GM18511 (cell line): ENCODE results near the gene TPCN2.
"Not testable (repeated sequence)": the region's sequence is repeated elsewhere in the genome, so short reads cannot be mapped to it uniquely, and the experiment has no call there.

ENCODE experiments used
- ATAC-seq: cut with Tn5 transposase; IDR thresholded peaks from one replicate; pipeline ENCODE4 v1.9.1; 2021; ENCODE audit warnings: mild to moderate bottlenecking, moderate library complexity; ENCODE audit not compliant: unreplicated experiment

Gene TPCN2

DNA sequence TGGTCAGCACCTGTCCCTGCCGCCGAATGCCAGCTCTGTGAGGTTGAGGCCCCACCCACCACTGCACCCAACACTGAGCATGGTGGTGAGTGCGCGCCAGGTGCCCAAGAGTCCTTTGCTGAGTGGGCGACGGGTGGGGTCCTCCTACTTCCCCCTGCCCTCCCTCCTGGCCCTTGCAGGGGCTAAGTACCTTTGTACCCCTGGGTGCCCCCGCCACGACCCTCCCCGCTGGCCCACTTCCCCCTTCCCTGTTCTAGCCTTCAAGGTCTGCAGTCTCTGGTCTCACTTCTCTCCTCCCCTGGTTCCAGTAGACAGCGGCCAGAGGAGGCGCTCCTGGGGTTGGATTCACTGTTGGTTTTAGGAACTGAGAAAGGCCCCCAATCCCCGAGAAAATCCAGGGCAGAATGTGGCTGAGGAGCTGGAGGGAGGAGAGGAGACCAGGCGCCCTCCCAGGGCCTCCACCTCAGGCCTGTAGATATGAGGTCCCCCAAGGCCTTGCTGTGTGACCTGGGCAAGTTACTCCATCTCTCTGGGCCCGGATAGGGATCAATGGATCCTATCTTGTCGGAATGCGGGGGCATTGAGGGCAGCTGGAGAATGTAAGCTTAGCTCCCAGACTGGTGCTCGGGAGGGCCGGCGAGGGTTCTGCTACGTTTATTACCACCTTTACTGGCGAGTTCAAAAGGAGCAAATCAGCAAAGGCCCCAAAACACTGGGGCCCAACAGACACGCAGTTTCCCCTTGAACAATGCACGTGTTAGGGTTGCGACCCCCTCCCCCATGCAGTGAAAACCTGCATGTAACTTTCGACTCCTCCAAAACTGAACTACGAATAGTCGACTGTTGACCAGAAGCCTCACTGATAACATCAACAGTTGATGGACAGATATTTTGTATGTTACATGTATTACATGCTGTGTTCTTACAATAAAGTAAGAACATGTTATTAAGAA, 75.1 kb downstream of the TPCN2 start:
- ATAC-seq, result no peak

DNA sequence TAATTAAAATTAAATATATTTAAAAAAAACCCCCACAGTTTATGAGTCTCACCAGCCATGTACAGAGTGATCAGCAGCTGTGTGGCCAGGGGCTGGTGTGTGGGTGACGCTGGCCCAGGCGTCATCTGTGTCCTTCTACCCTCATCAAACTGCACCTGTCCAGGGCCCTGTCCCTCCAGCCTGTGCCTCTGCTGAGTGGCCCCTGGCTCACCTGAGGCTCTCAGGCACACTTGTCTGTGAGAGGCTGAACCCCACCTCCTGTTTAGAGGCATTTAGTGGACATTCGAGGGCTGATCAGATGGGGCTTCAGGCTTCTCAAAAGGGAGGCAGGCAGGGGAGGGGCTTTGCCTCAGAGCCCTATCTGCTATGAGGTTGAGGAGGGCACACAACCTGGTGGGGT, 77.1 kb downstream of the TPCN2 start:
- no peak for ATAC-seq

DNA sequence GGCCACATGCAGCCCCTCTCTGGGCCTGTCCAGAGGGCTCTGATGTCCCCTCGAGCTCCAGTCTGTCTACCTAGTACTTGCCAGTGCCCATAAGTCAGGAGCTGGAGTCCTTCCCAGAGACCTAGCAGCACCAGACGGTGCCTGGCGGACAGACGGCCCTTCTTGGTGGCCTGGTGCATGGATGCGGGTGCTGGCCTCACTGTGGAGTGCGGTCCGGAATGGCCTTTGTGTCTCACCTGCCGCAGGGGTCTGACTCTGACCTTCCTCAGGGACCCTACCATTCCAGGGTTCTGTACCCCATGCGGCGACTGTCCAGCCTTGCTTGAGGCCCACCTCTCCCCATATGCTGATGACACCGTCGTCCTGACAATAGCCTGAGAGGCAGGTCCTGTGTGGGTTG, 77.6 kb downstream of the TPCN2 start:
- no peak for ATAC-seq

DNA sequence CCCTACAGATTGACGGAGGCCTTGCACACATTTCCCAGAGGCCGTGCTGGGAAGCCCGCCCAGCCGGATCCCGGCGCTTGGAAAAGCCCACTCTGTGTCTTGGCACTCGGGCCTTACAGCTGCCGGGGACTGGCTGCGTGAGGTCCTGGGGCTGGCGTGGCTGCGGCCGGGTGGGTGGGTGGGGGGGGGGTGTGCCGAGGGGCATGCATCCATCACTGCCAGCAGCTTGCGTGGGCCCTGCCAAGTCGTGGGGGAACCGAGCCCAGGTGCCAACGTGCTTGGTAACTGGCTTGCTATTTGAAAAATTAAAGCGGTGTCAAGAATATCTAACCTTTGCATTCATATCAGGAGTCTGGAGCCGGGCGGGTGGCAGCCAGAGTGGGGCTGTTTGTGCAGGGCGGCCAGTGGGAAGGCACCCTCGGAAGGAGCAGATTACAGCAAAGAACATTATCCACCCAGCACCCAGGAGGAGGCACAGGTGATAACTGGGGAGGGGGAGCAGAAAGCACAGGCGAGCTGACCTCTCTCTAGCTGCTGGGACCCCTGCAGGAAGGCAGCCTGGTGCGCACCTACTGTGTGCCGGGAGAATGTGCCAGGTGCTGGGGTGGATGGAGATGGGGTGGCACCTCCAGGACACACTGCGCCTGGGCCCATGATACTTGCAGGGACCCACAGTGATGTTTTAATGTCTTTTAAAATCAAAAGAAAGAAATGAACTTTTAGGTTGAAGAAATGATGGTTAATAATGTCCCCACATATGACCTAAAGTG, 78.5 kb downstream of the TPCN2 start:
- no peak for ATAC-seq

DNA sequence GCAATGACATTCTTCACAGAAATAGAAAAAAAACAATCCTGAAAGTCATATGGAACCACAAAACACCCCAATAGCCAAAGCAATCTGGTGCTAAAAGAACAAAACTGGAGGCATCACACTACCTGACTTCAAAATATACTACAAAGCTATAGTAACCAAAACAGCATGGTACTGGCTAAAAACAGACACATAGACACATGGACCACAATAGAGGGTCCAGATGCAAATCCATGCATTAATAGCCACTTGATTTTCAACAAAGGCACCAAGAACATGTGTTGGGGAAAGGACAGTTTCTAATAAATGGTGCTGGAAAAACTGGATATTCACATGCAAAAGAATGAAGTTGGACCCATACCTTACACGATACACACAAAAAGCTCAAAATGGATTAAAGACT, 79.2 kb downstream of the TPCN2 start:
- ATAC-seq, result no peak

DNA sequence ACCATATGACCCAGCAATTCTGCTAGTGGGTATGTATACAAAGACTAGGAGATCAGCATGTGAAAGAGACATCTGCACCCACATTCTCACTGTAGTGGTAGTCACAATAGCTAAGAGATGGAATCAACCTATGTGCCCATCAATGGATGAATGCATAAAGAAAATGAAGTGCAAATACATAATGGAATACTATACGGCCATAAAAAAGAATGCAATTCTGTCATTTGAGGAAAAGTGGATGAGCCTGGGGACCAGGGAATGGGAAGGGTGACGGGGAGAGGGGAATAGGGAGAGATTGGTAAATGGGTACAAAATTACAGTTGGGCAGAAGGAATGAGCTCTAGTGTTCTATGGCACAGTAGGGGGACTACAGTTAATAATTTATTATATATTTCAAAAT, 80.3 kb downstream of the TPCN2 start:
- ATAC-seq, result no peak

DNA sequence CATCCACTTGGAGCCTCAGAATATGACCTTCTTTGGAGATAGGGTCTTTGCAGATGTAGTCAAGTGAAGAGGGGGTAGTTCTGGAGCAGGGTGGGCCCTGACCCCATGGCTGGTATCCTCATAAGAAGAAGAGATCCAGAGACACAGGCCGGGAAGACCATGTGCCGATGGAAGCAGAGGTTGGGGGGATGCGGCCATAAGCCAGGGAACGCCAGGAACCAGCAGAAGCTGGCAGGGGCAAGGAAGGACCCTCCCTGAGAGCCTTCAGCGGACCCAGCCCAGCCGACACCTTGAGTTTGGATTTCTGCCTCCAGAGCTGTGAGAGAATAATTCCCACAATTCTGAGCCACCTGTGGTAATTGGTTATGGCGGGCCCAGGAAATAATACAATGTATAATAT, 80.9 kb downstream of the TPCN2 start:
- no peak for ATAC-seq

DNA sequence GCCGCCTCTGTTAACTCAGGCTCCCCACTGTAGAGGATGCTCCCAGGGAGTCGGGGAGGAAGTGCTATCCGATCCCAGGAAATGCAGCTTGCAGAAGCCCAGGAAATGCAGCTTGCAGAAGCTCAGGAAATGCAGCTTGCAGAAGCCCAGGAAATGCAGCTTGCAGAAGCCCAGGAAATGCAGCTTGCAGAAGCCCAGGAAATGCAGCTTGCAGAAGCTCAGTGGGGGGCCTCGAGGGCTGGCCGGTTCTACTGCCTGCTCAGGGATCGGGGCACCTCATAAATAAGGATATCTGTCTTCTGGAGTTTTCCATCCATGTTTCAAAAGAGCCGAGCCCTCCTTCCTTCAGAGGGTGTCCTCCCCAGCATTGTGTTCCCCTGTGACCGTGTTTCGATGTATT, 81.9 kb downstream of the TPCN2 start:
- no peak for ATAC-seq

DNA sequence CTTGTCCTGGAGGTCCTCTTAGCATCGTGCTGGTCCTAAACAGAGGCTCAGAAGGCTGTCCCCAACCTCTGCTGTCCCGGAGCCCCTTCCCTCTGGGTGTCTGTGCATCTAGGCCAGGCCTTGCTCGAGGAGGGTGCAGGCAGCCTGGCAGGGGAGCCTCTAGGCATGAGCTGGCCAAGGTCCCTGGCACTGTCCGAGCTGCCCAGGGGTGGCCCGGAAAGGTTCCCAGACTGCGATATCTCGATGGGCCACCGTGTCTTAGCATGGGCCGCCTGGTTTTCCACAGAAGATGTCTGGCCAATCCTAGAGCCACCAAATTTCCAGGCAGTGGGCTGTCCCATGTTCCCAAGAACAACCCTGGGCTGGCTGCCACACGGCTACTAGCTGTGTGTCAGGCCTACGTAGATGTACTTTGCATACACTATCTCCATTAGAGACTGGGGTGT, 82.4 kb downstream of the TPCN2 start:
- no peak for ATAC-seq

DNA sequence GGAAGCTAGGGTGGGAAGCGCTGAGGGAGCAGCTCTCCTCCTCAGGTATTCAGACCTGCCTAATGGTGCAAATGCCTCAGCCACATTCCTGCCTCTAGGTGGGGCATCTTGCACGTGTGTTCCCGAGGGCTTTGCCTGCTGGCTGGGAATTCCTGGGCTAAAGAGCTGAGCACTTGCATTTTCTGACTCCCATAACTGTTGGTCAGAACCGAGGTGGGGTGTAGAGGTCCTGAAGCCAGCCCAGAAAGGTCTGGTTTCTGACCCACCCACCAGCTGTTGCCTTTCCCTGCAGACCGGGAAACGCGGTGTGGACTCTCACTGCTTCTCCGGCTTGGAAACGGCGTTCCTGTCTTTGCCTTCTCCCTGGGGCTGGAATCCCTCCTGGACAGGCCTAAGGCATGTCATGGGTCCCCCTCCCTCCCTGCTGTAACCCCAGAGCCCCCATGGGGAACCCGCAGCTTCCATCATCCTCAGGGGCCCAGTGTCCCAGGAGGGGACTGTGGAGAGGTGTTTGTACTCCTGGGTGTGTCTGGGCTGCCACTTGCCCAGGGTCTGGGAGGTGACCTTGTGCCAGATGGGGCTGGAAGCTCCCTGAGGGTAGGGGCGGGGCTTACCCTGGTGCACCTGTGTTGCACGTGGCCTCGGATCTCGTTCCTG, 83.0 kb downstream of the TPCN2 start:
- ATAC-seq, result no peak

DNA sequence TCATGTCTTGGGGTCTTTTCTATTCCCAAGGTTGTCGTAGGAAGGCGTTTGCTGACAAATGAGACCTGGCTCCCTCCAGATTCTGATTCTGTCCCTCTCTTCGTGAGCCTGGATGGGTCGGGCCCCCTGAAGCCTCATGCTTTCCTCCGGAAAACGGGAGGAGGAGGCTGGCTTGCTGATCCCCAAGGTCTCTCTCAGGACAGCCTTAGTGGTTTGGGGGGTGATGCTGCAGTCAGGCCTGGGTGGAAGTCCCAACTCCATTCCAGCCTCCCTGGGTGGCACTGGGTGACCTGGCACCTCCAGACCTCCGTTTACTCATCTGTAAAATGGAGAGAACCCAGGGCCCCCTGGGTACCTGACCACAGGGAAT, 83.6 kb downstream of the TPCN2 start:
- ATAC-seq, result no peak

DNA sequence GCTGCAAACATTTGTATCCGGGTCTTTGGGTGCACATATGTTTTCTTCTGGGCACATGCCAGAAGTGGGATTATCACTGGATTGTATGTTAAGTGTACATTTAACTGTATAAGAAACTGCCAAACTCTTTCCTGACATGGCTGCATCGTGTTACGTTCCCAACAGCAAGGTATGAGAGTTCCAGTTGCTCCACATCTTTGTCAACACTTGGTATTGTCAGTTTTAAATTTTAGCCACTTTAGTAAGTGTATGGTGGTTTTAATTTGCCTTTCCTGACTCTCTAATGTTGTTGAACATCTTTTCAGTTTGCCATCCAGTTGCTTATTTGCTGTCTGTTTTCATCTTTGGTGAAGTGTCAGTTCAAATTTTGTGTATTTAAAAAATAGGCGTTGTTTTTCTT, 84.5 kb downstream of the TPCN2 start:
- ATAC-seq, result no peak

DNA sequence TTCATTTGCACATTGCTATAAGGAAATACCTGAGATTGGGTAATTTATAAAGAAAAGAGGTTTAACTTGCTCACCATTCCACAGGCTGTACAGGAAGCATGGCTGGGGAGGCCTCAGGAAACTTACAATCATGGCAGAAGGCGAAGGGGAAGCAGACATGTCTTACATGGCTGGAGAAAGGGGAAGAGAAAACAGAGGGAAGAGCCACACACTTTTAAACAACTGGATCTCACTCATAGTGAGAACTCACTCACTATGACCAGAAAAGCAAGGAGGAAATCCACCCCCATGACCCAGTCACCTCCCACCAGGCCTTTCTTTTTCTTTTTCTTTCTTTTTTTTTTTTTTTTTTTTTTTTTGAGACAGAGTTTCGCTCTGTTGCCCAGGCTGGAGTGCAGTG, 85.5 kb downstream of the TPCN2 start:
- ATAC-seq, result not testable (repeated sequence)

DNA sequence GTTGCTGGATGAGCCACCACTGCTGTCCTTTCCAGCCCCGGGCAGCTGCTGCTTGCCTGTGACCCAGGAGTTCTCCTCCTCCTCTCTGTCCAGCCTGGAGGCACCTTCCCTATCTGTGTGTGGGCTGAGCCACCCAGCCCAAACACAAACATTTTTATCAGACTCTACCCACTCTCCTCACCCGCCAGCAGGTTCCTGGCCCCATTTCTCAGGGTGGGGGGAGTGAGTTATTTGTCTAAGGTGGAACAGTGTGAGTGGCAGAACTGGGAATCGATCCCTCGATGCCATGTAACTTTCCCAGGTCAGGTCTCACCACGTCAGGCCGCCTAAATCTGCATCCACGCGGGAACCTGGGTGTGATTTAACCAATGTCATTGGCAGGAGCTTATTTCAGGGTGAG, 86.2 kb downstream of the TPCN2 start:
- no peak for ATAC-seq

DNA sequence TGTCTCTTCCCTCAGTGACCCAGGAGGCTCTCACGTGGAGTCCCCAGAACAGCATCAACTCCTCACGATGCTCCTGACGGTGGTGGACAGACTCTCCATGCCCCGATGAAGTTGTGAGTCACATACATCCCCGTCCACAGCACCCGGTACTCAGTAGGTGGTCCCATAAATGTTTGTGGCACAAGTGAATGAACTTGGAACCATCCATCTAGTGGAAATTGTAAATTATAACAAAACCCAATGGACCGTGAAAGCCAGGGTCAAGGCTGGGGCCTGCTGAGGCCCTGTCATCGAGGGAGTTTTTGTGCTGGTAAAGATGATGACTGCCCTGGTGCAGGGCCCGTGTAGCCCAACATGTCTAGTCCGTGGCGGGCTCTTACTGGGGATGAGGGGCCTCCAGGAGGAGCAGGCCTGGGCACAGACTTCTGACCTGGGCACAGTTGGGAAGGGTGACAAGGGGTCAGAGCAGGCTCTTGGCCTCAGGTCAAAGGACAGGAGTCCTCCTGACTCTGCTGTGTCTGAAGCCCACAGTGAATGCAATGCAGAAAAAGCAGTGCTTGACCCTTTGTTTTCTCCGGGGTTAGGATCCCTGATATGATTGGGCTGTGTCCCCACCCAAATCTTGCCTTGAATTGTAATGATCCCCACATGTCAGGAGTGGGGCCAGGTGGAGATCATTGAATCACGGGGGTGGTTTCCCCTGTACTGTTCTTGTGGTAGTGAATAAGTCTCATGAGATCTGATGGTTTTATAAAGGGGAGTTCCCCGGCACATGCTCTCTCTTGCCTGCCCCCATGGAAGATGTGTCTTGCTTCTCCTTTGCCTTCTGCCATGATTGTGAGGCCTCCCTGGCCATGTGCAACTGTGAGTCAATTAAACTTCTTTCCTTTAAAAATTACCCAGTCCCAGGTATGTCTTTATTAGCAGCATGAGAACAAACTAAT, 87.0 kb downstream of the TPCN2 start:
- ATAC-seq, result no peak

DNA sequence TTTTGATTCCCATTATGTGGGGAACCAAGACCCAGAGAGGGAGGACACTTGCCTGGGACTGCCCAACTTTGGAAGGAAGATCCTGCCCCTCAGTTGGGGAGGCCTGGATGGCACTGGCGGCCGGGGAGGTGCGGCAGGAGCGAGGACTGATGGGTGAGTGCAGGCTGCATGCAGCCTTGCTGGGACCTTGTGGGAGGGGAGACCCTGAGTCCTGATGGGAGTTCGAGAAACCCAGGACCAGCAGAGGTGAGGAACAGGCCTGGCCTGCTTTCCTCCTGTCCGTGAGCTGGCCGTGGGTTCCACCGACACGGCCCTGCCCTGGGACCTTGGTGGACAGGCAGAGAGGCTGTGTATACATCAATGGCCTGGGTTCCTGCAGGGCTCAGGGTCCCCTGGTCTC, 87.7 kb downstream of the TPCN2 start:
- ATAC-seq, result no peak

DNA sequence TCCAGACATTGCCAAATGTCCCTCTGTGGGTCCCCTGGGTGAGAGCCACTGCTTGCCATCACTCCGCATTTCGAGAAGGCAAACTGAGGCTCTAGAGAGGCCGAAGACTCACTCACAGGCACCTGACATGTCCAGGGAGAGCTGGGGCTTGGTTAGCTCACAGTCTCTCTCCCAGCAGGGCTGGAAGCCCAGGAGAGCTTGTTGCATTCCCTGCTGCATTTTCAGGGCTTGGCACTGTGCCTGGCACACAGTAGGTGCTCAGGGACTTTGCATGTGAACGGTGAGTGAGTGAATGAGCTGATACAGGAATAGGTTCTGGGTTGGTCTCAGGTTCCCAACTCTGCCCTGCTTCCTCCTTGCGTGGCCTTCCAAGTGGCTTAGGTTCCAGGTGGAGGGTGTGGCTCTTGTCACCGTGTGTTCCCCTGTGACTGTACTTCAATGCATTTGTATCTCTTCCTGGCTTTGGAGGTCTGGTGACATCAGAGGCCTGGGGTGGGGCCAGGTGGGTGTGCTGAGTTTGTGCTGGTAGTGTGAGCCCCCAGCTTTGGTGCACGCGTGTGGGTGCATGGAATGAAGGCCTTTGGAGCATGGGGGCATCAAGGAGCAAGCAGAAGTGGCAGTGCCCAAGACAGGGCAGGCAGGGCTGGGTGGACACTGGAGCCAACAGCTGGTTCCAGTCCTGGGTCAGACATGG, 88.6 kb downstream of the TPCN2 start:
- no peak for ATAC-seq

DNA sequence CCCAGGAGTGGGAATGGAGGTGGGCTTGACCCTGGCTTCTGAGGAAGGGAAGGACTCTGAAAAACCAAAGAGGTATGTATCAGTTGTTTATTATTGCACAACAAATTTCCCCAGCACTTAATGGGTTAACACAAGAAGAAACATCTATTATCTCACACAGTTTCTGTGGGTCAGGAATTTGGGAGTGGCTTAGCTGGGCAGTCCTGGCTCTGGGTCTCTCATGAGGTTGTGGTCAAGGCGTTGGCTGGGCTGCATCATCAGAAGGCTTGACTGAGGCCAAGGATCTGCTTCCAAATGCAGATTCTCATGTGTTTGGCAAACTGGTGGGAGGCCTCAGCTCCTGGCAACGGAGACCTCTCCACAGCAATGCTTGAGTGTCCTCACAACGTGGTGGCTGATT, 89.5 kb downstream of the TPCN2 start:
- no peak for ATAC-seq

DNA sequence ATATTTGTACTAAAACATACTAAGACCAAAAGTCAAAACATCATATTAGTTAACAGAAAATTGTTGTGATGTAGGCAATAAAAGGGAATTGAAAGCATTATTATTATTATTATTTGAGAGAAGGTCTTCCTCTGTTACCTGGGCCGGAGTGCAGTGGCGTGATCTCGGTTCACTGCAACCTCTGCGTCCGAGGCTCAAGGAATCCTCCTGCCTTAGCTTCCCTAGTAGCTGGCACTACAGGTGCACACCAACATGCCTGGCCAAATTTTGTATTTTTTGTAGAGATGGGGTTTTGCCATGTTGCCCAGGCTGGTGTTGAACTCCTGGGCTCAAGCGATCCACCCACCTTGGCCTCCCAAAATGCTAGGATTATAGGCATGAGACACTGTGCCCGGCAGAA, 91.4 kb downstream of the TPCN2 start:
- not testable (repeated sequence) for ATAC-seq

DNA sequence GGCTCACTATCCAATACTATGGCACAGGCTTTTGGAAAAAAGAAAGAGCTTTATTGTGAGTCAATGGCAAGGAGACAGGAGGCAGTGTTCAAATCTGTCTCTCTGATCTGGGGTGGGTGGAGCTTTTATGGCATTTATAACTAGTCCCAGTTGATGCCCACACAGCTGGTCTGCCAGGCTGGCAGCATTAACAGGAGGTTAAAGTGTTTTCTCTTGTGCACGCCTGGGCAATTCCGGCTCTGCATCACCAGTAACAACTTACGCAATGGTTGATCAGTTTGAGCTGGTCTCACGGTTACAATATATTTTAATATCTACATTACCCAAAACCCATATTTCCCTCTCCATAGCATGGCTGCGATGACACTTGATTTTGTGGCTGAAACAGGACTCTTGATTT, 91.9 kb downstream of the TPCN2 start:
- ATAC-seq, result no peak
